SK-N-SH (cell line): ENCODE results near the gene VDAC1.

Experiments
- CTCF ChIP-seq: fragments of 200-600 bp; sonication (generic); IDR thresholded peaks from 2 replicates; pipeline ENCODE4 v1.6.1; 2017; ENCODE audit warnings: antibody characterized with exemption, mild to moderate bottlenecking, moderate library complexity
- MAX ChIP-seq: IDR thresholded peaks from 2 replicates; pipeline ENCODE4 v1.4.0; 2012; ENCODE audit warnings: low read depth
- PBX3 ChIP-seq: IDR thresholded peaks from 2 replicates; pipeline ENCODE4; 2012

- TF ChIP-seq CTCF = no peak
- no peak for TF ChIP-seq MAX
- TF ChIP-seq PBX3 = no peak
Observed at GRCh38 chr5:134043793-134044792, 39.3 kb upstream of the VDAC1 start.
